ENCODE results near the gene HIPK3.
A peak's percentile ranks its signal among the peaks of the same experiment; 100 is the strongest.

Gene HIPK3

DNA sequence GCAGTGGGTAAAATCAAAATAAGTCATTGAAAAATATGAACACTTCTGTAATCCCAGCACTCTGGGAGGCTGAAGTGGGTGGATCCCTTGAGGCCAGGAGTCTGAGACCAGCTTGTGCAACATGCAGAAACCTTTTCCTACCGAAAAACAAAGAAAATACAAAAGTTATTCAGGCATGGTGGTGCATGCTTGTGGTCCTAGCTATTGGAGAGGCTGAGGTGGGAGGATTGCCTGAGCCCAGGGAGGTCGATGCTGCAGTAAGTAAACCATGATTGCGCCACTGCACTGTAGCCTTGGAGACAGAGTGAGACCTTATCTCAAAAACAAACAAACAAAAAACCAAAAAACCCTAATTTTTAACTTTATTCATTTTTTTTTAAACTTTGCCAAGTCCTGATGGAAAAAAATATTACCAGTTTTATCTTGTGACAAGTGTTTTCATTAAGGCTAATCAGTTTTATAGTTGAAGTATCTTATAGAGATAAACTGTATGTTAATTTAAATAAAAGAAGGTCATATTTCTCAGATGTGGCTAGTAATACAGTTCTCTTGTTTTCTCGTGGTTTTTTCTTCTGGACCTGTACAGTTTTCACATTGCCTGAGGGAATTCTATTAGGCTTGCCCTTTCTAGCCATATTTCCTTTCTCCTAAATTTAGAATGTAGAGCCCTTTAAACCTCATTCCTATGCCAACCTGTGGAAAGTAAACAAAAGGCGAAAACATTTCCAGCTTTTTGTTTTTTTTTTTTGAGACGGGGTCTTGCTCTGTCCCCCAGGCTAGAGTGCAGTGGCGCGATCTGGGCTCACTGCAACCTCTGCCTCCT is 9.4 kb downstream of the HIPK3 start:
- H3K27me3 ChIP-seq (ENCODE audit: low read depth) = no peaks in the 10 kb centered on the region
- H3K4me1 ChIP-seq = peaks cover 32% of the 10 kb centered on the region
- H3K4me3 ChIP-seq = no peak overlapping the region
- no peaks in the 10 kb centered on the region for H3K9me3 ChIP-seq
- DNase-seq (ENCODE audit: low spot score in 2 of 2) = peak in 1 of 2 experiments; percentile 33
- no peaks in the 10 kb centered on the region for H3K36me3 ChIP-seq (replicated peaks)
- in situ Hi-C loops (cut with MboI; ENCODE audit: low sequenced_read_pairs) = no loop called here

GRCh38 chr11:33268945-33269540 is 11.9 kb downstream of the HIPK3 start:
- Histone ChIP-seq H3K9me3 (no peaks in the 10 kb centered on the region), H3K36me3 (replicated peaks) (no peaks in the 10 kb centered on the region), H3K4me3 (no peak overlapping the region), H3K4me1 (peaks cover 8% of the 10 kb centered on the region), H3K27me3 (ENCODE audit: low read depth) (no peaks in the 10 kb centered on the region)
- DNase-seq (ENCODE audit: low spot score in 2 of 2) = no peak
- in situ Hi-C loops (cut with MboI; ENCODE audit: low sequenced_read_pairs) = no loop called here

GRCh38 chr11:33269822-33270221 is 12.6 kb downstream of the HIPK3 start:
- DNase-seq (ENCODE audit: low spot score in 2 of 2) = no peak
- Histone ChIP-seq H3K36me3 (replicated peaks) (no peaks in the 10 kb centered on the region), H3K27me3 (ENCODE audit: low read depth) (no peaks in the 10 kb centered on the region), H3K4me3 (no peak overlapping the region), H3K9me3 (no peaks in the 10 kb centered on the region), H3K4me1 (peaks cover 8% of the 10 kb centered on the region)
- in situ Hi-C loops (cut with MboI; ENCODE audit: low sequenced_read_pairs) = no loop called here

- Histone ChIP-seq H3K4me1 (peaks cover 7% of the 10 kb centered on the region), H3K4me3 (no peak overlapping the region), H3K27me3 (ENCODE audit: low read depth) (no peaks in the 10 kb centered on the region), H3K36me3 (replicated peaks) (no peaks in the 10 kb centered on the region), H3K9me3 (no peaks in the 10 kb centered on the region)
- in situ Hi-C loops (cut with MboI; ENCODE audit: low sequenced_read_pairs) = no loop called here
- no peak for DNase-seq (ENCODE audit: low spot score in 2 of 2)
These were observed 13.9 kb downstream of the HIPK3 start for GRCh38 chr11:33271059-33271458.

GRCh38 chr11:33272338-33273107 is 15.3 kb downstream of the HIPK3 start:
- in situ Hi-C loops (cut with MboI; ENCODE audit: low sequenced_read_pairs) = no loop called here
- H3K36me3 ChIP-seq (replicated peaks) = no peaks in the 10 kb centered on the region
- no peaks in the 10 kb centered on the region for H3K9me3 ChIP-seq
- no peaks in the 10 kb centered on the region for H3K27me3 ChIP-seq (ENCODE audit: low read depth)
- no peak overlapping the region for H3K4me3 ChIP-seq
- DNase-seq (ENCODE audit: low spot score in 2 of 2) = no peak
- no peaks in the 10 kb centered on the region for H3K4me1 ChIP-seq

GRCh38 chr11:33273656-33274055 is 16.5 kb downstream of the HIPK3 start:
- Histone ChIP-seq H3K36me3 (replicated peaks) (no peaks in the 10 kb centered on the region), H3K9me3 (no peaks in the 10 kb centered on the region), H3K4me3 (no peak overlapping the region), H3K4me1 (no peaks in the 10 kb centered on the region), H3K27me3 (ENCODE audit: low read depth) (no peaks in the 10 kb centered on the region)
- DNase-seq (ENCODE audit: low spot score in 2 of 2) = no peak
- in situ Hi-C loops (cut with MboI; ENCODE audit: low sequenced_read_pairs) = no loop called here

DNA sequence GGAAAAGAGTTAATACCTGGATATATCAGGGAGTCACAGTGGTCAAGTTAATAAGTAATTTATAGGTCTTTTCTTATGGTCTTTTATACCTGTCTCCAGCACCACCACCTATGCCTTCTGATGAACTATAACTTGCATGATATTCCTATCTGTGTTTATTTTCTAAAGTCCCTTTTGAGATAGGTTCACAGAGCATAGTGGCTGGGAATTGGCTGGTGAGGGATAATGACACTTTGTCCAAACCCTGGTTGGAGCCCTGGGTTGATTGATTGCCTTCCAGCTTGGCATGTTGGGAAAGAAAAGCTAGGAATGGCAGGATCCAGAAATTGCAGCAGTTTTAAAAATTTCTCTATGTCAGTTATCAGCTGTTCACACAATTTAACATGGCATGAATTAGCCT is 23.2 kb downstream of the HIPK3 start:
- Histone ChIP-seq H3K27me3 (ENCODE audit: low read depth) (no peaks in the 10 kb centered on the region), H3K4me3 (no peak overlapping the region), H3K4me1 (no peaks in the 10 kb centered on the region), H3K36me3 (replicated peaks) (no peaks in the 10 kb centered on the region), H3K9me3 (no peaks in the 10 kb centered on the region)
- DNase-seq (ENCODE audit: low spot score in 2 of 2) = no peak
- in situ Hi-C loops (cut with MboI; ENCODE audit: low sequenced_read_pairs) = no loop called here

DNA sequence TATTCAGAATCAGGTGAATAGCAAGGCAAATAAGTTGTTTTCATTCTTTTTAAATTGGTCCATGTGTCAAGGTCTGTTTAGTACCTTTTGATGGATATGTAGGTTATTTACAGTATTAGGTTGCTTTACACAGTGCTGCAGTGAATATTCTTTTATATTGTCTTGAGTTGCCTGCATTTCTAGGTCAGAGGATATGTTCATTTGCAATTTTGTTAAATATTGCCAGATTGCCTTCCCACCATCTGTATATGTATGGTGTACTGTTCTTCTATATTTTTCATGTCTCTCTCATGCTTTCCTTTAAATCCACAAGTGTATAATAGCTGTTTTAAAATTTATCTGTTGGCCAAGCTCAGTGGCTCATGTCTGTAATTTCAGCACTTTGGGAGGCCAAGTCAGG is 24.6 kb downstream of the HIPK3 start:
- Histone ChIP-seq H3K36me3 (replicated peaks) (no peaks in the 10 kb centered on the region), H3K4me3 (no peak overlapping the region), H3K9me3 (no peaks in the 10 kb centered on the region), H3K4me1 (no peaks in the 10 kb centered on the region), H3K27me3 (ENCODE audit: low read depth) (no peaks in the 10 kb centered on the region)
- no peak for DNase-seq (ENCODE audit: low spot score in 2 of 2)
- in situ Hi-C loops (cut with MboI; ENCODE audit: low sequenced_read_pairs) = no loop called here

DNA sequence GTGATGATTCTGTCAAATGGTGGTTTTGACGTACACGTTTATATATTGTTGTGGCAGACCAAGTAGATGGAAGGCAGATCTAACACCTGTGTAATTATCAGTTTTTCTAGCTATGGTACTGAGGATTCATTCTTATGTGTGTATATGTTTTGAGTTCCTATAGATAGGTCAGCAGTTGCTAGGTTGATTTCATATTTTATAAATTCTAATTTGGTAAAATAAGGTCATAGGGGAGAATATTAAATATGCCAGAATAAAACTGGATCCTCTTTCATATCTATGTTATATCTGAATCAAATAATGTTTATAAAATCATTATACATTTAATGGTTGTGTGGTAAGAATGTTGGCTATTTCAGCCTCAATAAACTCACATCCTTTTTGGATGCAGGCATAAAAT is 27.6 kb downstream of the HIPK3 start:
- Histone ChIP-seq H3K4me1 (peaks cover 3% of the 10 kb centered on the region; the same call in 1 of the 2 replicates), H3K9me3 (no peaks in the 10 kb centered on the region), H3K36me3 (replicated peaks) (peaks cover 4% of the 10 kb centered on the region), H3K4me3 (no peak overlapping the region), H3K27me3 (ENCODE audit: low read depth) (no peaks in the 10 kb centered on the region)
- DNase-seq (ENCODE audit: low spot score in 2 of 2) = no peak
- in situ Hi-C loops (cut with MboI; ENCODE audit: low sequenced_read_pairs) = no loop called here

DNA sequence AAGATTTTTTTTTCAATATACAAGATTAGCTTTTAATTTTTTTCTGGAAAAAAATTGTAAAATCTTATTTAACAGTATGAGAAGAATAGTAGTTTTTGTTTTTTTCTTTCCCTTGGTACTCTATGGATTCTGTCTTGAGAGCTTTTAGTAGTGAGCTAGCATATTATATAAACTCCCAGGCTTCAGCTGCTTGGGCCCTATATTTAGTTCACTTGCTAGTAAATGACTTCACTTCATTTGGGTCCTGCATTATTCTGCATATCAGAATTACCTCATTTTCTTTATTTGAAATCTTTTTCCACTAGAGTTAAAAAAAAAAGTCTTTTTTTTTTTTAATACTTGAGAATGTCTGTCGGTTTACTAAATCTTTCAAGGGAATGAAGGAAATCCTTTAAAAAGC is 33.1 kb downstream of the HIPK3 start:
- H3K4me1 ChIP-seq = peaks cover 4% of the 10 kb centered on the region; the same call in 1 of the 2 replicates
- H3K36me3 ChIP-seq (replicated peaks) = peaks cover 5% of the 10 kb centered on the region
- no peaks in the 10 kb centered on the region for H3K27me3 ChIP-seq (ENCODE audit: low read depth)
- H3K4me3 ChIP-seq = no peak overlapping the region
- in situ Hi-C loops (cut with MboI; ENCODE audit: low sequenced_read_pairs) = no loop called here
- no peak for DNase-seq (ENCODE audit: low spot score in 2 of 2)
- no peaks in the 10 kb centered on the region for H3K9me3 ChIP-seq

- Histone ChIP-seq H3K9me3 (no peaks in the 10 kb centered on the region), H3K4me3 (no peak overlapping the region), H3K36me3 (replicated peaks) (peaks cover 5% of the 10 kb centered on the region), H3K4me1 (peaks cover 4% of the 10 kb centered on the region; the same call in 1 of the 2 replicates), H3K27me3 (ENCODE audit: low read depth) (no peaks in the 10 kb centered on the region)
- in situ Hi-C loops (cut with MboI; ENCODE audit: low sequenced_read_pairs) = no loop called here
- no peak for DNase-seq (ENCODE audit: low spot score in 2 of 2)
These were observed 34.0 kb downstream of the HIPK3 start for GRCh38 chr11:33291004-33291777.

- peaks cover 4% of the 10 kb centered on the region; the same call in 1 of the 2 replicates for H3K4me1 ChIP-seq
- H3K9me3 ChIP-seq = no peaks in the 10 kb centered on the region
- H3K4me3 ChIP-seq = no peak overlapping the region
- H3K36me3 ChIP-seq (replicated peaks) = peaks cover 5% of the 10 kb centered on the region
- no peak for DNase-seq (ENCODE audit: low spot score in 2 of 2)
- in situ Hi-C loops (cut with MboI; ENCODE audit: low sequenced_read_pairs) = no loop called here
- H3K27me3 ChIP-seq (ENCODE audit: low read depth) = no peaks in the 10 kb centered on the region
These were observed 35.1 kb downstream of the HIPK3 start for GRCh38 chr11:33292311-33292710.

DNA sequence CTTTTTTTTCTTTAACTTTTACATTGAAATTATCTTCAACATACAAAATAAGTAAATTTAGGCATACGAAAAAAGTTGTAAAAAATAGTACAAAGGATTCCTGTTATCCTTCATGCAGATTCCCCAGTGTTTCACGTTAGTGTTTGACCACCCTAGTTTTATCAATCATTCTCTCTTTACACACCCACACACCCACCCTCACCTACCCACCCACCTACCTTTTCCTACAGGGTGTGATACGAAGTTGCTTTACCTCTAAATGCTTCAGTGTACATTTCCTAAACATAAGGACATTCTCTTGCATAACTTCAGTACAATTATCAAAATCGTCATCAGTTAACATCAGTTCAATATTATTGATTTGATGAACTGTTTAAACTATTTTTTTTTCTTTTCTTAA is 37.0 kb downstream of the HIPK3 start:
- H3K4me3 ChIP-seq = no peak overlapping the region
- in situ Hi-C loops (cut with MboI; ENCODE audit: low sequenced_read_pairs) = no loop called here
- H3K36me3 ChIP-seq (replicated peaks) = peaks cover 5% of the 10 kb centered on the region; the same call in 1 of the 2 replicates
- no peaks in the 10 kb centered on the region for H3K27me3 ChIP-seq (ENCODE audit: low read depth)
- no peaks in the 10 kb centered on the region for H3K9me3 ChIP-seq
- DNase-seq (ENCODE audit: low spot score in 2 of 2) = no peak
- peaks cover 4% of the 10 kb centered on the region; the same call in 1 of the 2 replicates for H3K4me1 ChIP-seq

Data from HAP-1 (cell line).